ENCODE data around the gene ATP6V0D1.

- TF ChIP-seq YY1 (IDR thresholded peaks at IDR 0.05; ENCODE audit: insufficient read depth, insufficient read length), result no peak
- no peak for TF ChIP-seq SUZ12 (IDR thresholded peaks at IDR 0.05; ENCODE audit: extremely low read depth, insufficient read depth, insufficient read length)
- no peak for TF ChIP-seq ZNF274 (IDR thresholded peaks at IDR 0.05; ENCODE audit: low read depth, low read length)
Observed at GRCh38 chr16:67456391-67457081, 24.4 kb downstream of the ATP6V0D1 start.

Data from NT2/D1 (cell line).